HG03469 (cell line): ENCODE measurements around the gene FLCN.
"Not testable (repeated sequence)": the region's sequence is repeated elsewhere in the genome, so short reads cannot be mapped to it uniquely, and the experiment has no call there.

ENCODE experiments used
- ATAC-seq: cut with Tn5 transposase; IDR thresholded peaks from one replicate; pipeline ENCODE4 v1.9.1; 2021; ENCODE audit warnings: mild to moderate bottlenecking, moderate library complexity, moderate number of reproducible peaks; ENCODE audit not compliant: unreplicated experiment

FLCN gene

GRCh38 chr17:17214646-17215436 lies 22.1 kb downstream of the FLCN start:
- no peak for ATAC-seq

DNA sequence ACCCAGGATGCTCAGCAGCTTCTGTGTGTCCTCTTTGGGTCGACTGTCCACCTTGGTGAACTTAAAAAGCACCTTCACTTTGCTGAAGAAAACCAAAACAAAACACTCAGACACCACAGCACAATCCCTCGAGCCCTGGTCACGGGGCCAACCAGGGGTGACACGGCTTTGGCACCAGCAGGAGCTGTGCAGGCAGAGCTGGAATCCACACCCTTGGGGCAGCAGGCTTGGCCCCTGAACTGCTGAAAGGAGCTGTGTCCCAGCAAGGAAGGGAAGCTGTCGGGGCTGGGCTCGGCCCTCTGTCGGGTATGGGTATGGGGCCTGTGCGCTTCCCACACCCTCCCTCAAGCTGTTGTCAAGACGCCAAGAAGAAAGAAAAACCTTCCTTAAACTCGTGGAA lies 23.2 kb downstream of the FLCN start:
- ATAC-seq: no peak

GRCh38 chr17:17207998-17208397 lies 29.0 kb downstream of the FLCN start:
- no peak for ATAC-seq

GRCh38 chr17:17206913-17207335 lies 30.0 kb downstream of the FLCN start:
- no peak for ATAC-seq

- no peak for ATAC-seq
These were observed 30.6 kb downstream of the FLCN start, which contains the start of gene PLD6 for GRCh38 chr17:17206124-17206912. TSS of gene PLD6 (minus strand) at chr17:17206333. CDS start at chr17:17206286, 47 bp downstream.

GRCh38 chr17:17205368-17206123 lies 31.4 kb downstream of the FLCN start:
- ATAC-seq: no peak

GRCh38 chr17:17204635-17205231 lies 32.2 kb downstream of the FLCN start:
- ATAC-seq: no peak

GRCh38 chr17:17204041-17204591 lies 32.9 kb downstream of the FLCN start:
- ATAC-seq: no peak

DNA sequence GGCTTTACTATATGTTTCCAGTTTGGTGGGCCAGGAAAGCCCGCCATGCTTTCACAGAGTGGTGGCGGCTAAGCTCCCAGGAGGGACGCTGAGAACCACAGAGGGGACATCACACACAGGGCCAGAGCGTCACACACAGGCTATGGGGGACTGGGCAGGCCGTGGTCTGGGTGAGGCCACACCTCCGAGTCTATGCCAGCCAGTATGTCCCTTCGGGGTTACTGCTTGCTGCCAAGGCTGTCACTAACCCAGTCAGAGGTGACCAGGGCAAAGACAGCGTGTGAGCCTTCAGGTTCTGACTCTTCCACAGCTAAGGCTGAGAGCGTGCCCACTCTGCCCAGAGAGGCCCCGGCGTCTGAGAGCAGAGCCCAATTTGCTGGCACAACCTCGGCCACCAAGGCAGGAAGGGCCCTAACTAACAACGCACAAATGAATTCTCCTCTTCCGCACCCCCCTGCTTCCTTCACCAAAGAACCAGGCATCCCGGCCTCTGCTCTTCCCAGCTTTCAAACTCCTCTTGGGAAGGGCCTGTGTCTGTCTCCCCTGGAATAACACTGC lies 33.7 kb downstream of the FLCN start:
- no peak for ATAC-seq

GRCh38 chr17:17201907-17202306 lies 35.1 kb downstream of the FLCN start:
- ATAC-seq: no peak

GRCh38 chr17:17201271-17201670 lies 35.7 kb downstream of the FLCN start:
- ATAC-seq: no peak

DNA sequence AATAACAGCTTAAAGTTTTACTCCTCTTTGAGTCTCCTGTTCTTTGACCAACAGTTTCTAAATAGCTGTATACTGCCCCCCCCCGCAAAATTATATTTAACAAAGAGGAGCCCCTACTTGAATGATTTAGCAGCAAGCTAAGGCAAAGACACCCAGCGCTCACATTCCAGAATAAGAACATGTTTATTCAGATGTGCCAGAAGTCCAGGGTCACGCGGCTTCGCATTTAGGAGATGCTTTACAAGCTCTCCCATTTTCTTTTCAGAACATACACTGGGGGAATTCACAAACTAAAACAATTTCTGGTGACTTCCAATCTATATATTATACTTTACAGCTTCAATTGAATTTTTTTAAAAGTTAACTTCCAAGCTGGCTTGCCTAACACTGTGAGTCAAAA lies 36.1 kb downstream of the FLCN start:
- ATAC-seq: no peak

DNA sequence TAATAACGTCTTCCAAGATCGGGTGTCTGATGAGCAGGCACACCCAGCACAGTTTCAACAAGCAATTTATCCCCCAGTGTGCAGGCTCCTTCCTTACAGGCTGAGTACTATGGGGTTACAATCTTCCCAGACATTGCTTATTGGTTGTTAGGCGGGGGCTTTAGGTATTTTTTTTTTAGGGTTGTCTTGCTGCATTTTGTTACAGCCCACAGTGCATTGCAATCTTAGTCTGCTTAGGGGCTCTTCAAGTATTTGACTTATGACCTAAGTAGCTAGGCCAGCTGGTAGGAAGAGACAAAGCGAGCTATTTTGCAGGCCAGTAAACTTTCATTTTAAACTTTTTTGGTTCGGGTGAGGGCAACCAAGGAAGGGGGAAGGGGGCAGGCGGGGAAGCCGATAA lies 36.7 kb downstream of the FLCN start:
- ATAC-seq: no peak

DNA sequence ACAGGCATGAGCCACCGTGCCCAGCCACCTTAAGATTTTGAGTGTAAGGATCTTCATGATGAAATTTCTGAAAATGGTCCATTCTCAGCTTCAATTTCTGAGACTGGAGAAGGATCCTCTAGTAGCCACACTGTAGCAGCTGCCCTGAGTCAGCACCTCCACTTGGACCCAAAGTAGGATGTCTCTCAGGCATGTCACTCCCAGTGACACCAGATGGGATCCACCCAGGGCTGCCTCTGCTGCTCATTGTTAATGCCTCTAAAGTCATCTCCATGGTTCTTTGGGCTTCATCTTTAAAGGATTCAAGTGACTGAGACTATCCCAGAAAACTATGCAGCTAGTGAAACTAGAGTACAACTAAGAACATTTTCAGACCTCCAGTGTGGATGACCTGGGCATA lies 38.7 kb downstream of the FLCN start:
- no peak for ATAC-seq

DNA sequence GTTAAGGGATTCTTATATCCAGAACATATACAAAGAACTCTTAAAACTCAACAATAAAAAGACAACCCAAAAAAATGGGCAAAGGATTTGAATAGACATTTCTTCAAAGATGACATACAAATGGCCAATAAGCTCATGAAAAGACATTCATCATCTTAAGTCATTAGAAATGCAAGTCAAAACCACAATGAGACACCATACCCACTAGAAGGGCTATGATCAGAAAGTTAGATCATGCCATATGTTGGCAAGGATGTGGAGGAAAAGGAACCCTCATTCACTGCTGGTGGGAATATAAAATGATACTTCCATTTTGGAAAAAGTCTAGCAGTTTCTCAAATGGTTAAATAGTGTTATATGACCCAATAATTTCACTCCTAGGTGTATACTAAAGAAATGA lies 40.2 kb downstream of the FLCN start:
- no peak for ATAC-seq

- ATAC-seq: not testable (repeated sequence)
These were observed 41.5 kb downstream of the FLCN start for GRCh38 chr17:17195466-17195865.

GRCh38 chr17:17191961-17192381 lies 45.0 kb downstream of the FLCN start:
- no peak for ATAC-seq

DNA sequence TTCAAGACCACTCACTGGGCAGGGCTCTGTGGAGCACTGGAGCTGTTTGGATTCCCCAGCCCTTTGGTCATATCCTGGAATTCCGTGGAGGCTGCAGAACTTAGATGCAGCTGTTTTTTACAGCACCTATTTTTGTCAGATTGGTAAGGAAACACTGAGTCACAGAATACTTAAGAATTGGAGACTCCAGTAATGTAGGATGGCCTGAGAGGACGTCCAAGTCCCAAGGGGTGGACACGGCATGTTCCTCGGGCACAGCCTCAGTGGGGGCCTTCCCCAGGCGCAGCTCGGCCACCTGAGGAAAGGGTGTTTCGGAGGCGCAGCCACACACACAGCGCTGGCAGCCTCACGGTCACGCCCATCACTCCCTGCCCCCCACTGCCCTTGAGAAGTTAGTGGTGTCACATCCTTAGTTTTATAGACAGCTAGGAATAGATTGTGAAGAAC lies 45.6 kb downstream of the FLCN start:
- no peak for ATAC-seq

DNA sequence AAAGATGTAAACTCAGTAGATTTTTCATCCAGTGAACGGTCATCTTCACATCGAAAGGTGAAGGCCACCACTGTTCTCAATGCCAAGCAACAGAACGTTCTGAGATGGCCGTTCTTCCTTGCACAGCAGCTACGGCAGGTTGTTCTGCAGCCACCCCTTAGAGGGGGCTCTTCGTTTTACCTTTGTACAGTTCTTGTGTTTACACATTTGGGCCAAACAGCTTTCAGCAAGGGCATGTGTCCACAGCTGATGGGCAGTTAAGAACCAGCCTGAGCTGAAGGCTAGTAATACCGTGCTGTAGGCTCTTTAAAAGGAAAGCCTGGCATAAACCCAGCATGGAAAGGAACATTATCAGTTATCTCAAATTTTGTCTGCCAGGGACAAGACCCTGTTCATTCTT lies 46.8 kb downstream of the FLCN start:
- no peak for ATAC-seq

GRCh38 chr17:17189559-17189958 lies 47.4 kb downstream of the FLCN start:
- no peak for ATAC-seq
